ENCODE measurements around the gene AFF2. TPM values are rescaled to one million over a fixed set of nuclear protein-coding genes. Genes with fewer than 3 reads are reported as not detected.
A peak's percentile ranks its signal among the peaks of the same experiment; 100 is the strongest.

The AFF2 gene
- total and polyA plus RNA-seq, 2 donors from 2014 or later: 0.09 to 5.7 TPM

DNA sequence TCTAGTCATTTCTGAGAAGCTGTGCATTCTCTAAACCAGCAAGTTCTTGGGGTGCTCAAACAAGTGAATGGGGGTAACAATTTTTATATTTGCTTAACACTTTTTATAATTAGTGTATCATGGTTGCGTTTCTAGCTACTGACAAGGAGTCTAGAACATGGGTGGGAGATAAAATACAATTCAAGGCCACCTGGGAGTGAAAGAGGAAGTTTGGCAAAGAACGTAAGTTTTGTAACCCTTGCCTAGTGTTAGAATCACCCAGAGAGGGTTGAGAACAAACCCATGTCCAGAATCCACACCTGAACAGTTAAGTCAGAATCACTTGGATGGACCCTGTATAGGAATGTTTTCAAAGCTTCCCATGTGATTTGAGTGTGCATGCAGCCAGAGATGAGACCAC is 92.7 kb downstream of the AFF2 start:
- Histone ChIP-seq H3K9ac (ENCODE audit: low read length in 3 of 3) (no peak overlapping the region), H3K27ac (ENCODE audit: low read depth in 2 of 2, low read length in 2 of 2) (no peak overlapping the region), H3K36me3 (ENCODE audit: control insufficient read depth in 2 of 3, insufficient read depth in 3 of 3, low read length in 3 of 3) (no peaks in the 10 kb centered on the region), H3K9me3 (ENCODE audit: control insufficient read depth in 2 of 3, insufficient read depth in 1 of 3, low read length in 3 of 3) (no peaks in the 10 kb centered on the region), H3K4me3 (ENCODE audit: low read length in 3 of 3) (no peak overlapping the region), H3K4me1 (ENCODE audit: control insufficient read depth in 2 of 3, insufficient read depth in 2 of 3, low read depth in 1 of 3, low read length in 3 of 3) (no peaks in the 10 kb centered on the region), H3K27me3 (ENCODE audit: control insufficient read depth, insufficient read depth, low read length) (no peaks in the 10 kb centered on the region)
- intact Hi-C loops (cut with DNase I): no loop called here
- FAIRE-seq (no peak), DNase-seq (no peak)
- no peak for TF ChIP-seq CTCF (IDR thresholded peaks at IDR 0.05; ENCODE audit: borderline replicate concordance, extremely low read depth, insufficient read depth)

DNA sequence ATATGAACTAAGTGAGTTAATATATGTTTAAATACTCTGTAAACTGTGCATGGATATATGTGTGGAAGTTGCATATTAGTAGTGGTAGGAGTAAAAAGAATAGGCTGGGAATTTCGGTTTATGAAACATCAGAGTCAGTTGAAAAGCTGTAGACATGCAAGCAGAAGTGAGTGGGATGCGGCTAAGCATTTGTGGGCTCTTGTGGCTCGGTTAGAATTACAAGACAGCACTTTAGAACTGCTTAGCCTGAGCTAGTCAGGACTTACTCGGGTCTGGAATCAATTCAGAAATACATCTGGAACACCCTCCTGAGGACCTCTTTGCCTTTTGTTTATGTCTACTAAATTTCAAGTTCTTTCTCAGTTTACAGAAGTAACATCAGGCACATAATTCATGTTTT is 93.6 kb downstream of the AFF2 start:
- Histone ChIP-seq H3K4me1 (ENCODE audit: control insufficient read depth in 2 of 3, insufficient read depth in 2 of 3, low read depth in 1 of 3, low read length in 3 of 3) (no peaks in the 10 kb centered on the region), H3K27ac (ENCODE audit: low read depth in 2 of 2, low read length in 2 of 2) (no peak overlapping the region), H3K36me3 (ENCODE audit: control insufficient read depth in 2 of 3, insufficient read depth in 3 of 3, low read length in 3 of 3) (no peaks in the 10 kb centered on the region), H3K4me3 (ENCODE audit: low read length in 3 of 3) (no peak overlapping the region), H3K9me3 (ENCODE audit: control insufficient read depth in 2 of 3, insufficient read depth in 1 of 3, low read length in 3 of 3) (no peaks in the 10 kb centered on the region), H3K27me3 (ENCODE audit: control insufficient read depth, insufficient read depth, low read length) (no peaks in the 10 kb centered on the region), H3K9ac (ENCODE audit: low read length in 3 of 3) (no peak overlapping the region)
- FAIRE-seq (no peak), DNase-seq (peak in 1 of 5 donors; percentile 19)
- intact Hi-C loops (cut with DNase I): no loop called here
- no peak for TF ChIP-seq CTCF (IDR thresholded peaks at IDR 0.05; ENCODE audit: borderline replicate concordance, extremely low read depth, insufficient read depth)

DNA sequence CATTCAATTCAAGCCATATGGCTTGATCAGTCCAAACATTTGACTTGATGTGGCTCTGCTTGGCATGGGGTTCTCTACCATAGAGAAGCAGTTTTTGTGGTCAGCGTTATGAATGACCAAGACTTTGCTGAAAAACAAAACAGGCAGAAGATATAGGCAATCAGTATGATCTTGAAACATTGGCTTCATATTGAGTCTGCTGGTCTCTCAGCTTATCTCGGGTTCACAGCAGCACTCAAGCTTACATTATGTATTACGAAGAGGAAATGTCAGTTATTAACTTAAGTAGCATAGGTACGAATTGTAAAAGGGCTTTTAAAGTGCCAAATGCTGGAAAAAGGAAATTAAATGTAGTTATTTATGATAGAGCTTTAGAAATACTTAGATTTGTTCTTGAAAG is 99.0 kb downstream of the AFF2 start:
- no peak for FAIRE-seq
- DNase-seq: no peak
- Histone ChIP-seq H3K27ac (ENCODE audit: low read depth in 2 of 2, low read length in 2 of 2) (no peak overlapping the region), H3K4me3 (ENCODE audit: low read length in 3 of 3) (no peak overlapping the region), H3K27me3 (ENCODE audit: control insufficient read depth, insufficient read depth, low read length) (no peaks in the 10 kb centered on the region), H3K9ac (ENCODE audit: low read length in 3 of 3) (no peak overlapping the region), H3K36me3 (ENCODE audit: control insufficient read depth in 2 of 3, insufficient read depth in 3 of 3, low read length in 3 of 3) (no peaks in the 10 kb centered on the region), H3K4me1 (ENCODE audit: control insufficient read depth in 2 of 3, insufficient read depth in 2 of 3, low read depth in 1 of 3, low read length in 3 of 3) (no peaks in the 10 kb centered on the region), H3K9me3 (ENCODE audit: control insufficient read depth in 2 of 3, insufficient read depth in 1 of 3, low read length in 3 of 3) (no peaks in the 10 kb centered on the region)
- intact Hi-C loops (cut with DNase I): no loop called here
- no peak for TF ChIP-seq CTCF (IDR thresholded peaks at IDR 0.05; ENCODE audit: borderline replicate concordance, extremely low read depth, insufficient read depth)

DNA sequence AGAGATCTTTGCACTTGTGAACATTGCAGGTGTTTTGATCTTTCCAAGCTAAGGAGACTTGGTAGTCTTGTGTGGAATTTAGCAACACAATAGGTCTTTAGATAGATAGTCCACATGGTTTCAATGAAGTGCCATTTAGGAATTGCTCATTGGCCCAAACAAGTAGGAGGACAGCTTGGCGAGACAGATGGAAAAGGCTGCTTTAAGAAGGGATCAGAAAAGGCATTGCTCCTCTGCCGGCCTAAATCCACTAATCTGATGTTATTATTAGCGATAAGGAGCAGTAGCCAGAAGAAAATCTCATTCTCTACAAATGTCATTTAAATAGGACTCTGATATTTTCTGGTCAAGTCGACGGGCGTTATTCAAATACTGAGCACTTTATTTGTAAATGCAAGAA is 99.7 kb downstream of the AFF2 start:
- no peak for TF ChIP-seq CTCF (IDR thresholded peaks at IDR 0.05; ENCODE audit: borderline replicate concordance, extremely low read depth, insufficient read depth)
- intact Hi-C loops (cut with DNase I): no loop called here
- no peak overlapping the region for H3K27ac ChIP-seq (ENCODE audit: low read depth in 2 of 2, low read length in 2 of 2)
- H3K9me3 ChIP-seq (ENCODE audit: control insufficient read depth in 2 of 3, insufficient read depth in 1 of 3, low read length in 3 of 3): no peaks in the 10 kb centered on the region
- H3K4me1 ChIP-seq (ENCODE audit: control insufficient read depth in 2 of 3, insufficient read depth in 2 of 3, low read depth in 1 of 3, low read length in 3 of 3): no peaks in the 10 kb centered on the region
- no peaks in the 10 kb centered on the region for H3K27me3 ChIP-seq (ENCODE audit: control insufficient read depth, insufficient read depth, low read length)
- H3K4me3 ChIP-seq (ENCODE audit: low read length in 3 of 3): no peak overlapping the region
- no peak for FAIRE-seq
- no peak for DNase-seq
- H3K9ac ChIP-seq (ENCODE audit: low read length in 3 of 3): no peak overlapping the region
- no peaks in the 10 kb centered on the region for H3K36me3 ChIP-seq (ENCODE audit: control insufficient read depth in 2 of 3, insufficient read depth in 3 of 3, low read length in 3 of 3)
